K562 (cell line): ENCODE results near the gene SLC25A11. TPM values are rescaled to one million over a fixed set of nuclear protein-coding genes. Genes with fewer than 3 reads are reported as not detected.
A peak's percentile ranks its signal among the peaks of the same experiment; 100 is the strongest.

Source experiments
- C11orf30 ChIP-seq: fragments of 450-650 bp; IDR thresholded peaks from 2 replicates; pipeline ENCODE4 v1.6.1; 2016; ENCODE audit warnings: low read depth, mild to moderate bottlenecking
- CREM ChIP-seq: IDR thresholded peaks from 2 replicates; pipeline ENCODE4 v1.6.1; 2014; ENCODE audit warnings: antibody characterized with exemption, low read depth
- NFIX ChIP-seq: fragments of 250-450 bp; sonication (Bioruptor Pico); IDR thresholded peaks from 2 replicates; pipeline ENCODE4 v1.4.0; 2020; ENCODE audit warnings: low read depth, mild to moderate bottlenecking, moderate library complexity
- POLR2H ChIP-seq: IDR thresholded peaks from 2 replicates; pipeline ENCODE4 v1.6.1; 2016; ENCODE audit warnings: missing genetic modification characterization, low read depth, mild to moderate bottlenecking, control low read depth, missing compliant biosample characterization, moderate library complexity
- POLR3G ChIP-seq: IDR thresholded peaks from 2 replicates; pipeline ENCODE4 v1.6.1; 2011; ENCODE audit not compliant: insufficient read length, insufficient replicate concordance; ENCODE audit errors: extremely low read depth
- SP1 ChIP-seq: sonication (generic); formaldehyde crosslinking; IDR thresholded peaks from 2 replicates; pipeline ENCODE4 v1.8.1; 2022; ENCODE audit warnings: mild to moderate bottlenecking, missing genetic modification reagents
- TCF3 ChIP-seq: sonication (generic); formaldehyde crosslinking; IDR thresholded peaks from 2 replicates; pipeline ENCODE4 v1.4.0; 2020; ENCODE audit warnings: mild to moderate bottlenecking, missing genetic modification reagents
- ZNF717 ChIP-seq: fragments of 250-450 bp; sonication (Bioruptor Pico); IDR thresholded peaks from 2 replicates; pipeline ENCODE4 v1.5.0; 2021
- polyA plus RNA-seq, 8 experiments: library from polyadenylated mRNA; depleted of rRNA in 4 of 8; stranded (reverse) in 5 of 8; unstranded in 3 of 8; fragments of >200 nt; fragmentation: Nextera tagmentation in 2 of 8; fragmentation: Illumina TruSeq in 1 of 8; extraction: Ambion mirVana in 2 of 8; extraction: Trizol in 1 of 8; gene quantifications; 2 replicates each; pipeline versions ENCODE4 v1.2.1 to v1.2.3, GENCODE V29; 2011 to 2014; ENCODE audit warnings: inconsistent platforms in 1 of 8, missing spikeins in 1 of 8
- total RNA-seq, 7 experiments: library from RNA; depleted of rRNA in 6 of 7; stranded (reverse); fragments of >200 nt in 6 of 7; fragmentation: Illumina TruSeq in 2 of 7; extraction: Trizol in 2 of 7; gene quantifications; 2 replicates each; pipeline versions ENCODE4 v1.2.1 to v1.2.3, GENCODE V29; 2011 to 2021; ENCODE audit warnings: low replicate concordance in 1 of 7
- TF ChIP-seq, protein P1 (sequence below), 2 experiments: fragments of 450-650 bp; IDR thresholded peaks; 2 replicates each; pipeline ENCODE4 v1.6.1; 2016; ENCODE audit warnings: mild to moderate bottlenecking in 2 of 2, borderline replicate concordance in 1 of 2, low read depth in 1 of 2, moderate library complexity in 1 of 2
- TF ChIP-seq, protein P2 (sequence below), 2 experiments: fragments of 450-650 bp; formaldehyde crosslinking in 1 of 2; IDR thresholded peaks; 2 replicates each; pipeline versions ENCODE4 v1.4.0 to v1.6.1; 2014 to 2020; ENCODE audit warnings: mild to moderate bottlenecking in 2 of 2, borderline replicate concordance in 1 of 2, low read depth in 1 of 2

SLC25A11 gene
- total and polyA plus RNA-seq, 9 of the 15 experiments (the other 6 are each of a cell fraction or from before 2014, with no cell fraction given), result 3.1 to 56.7 (median 32.9) TPM

DNA sequence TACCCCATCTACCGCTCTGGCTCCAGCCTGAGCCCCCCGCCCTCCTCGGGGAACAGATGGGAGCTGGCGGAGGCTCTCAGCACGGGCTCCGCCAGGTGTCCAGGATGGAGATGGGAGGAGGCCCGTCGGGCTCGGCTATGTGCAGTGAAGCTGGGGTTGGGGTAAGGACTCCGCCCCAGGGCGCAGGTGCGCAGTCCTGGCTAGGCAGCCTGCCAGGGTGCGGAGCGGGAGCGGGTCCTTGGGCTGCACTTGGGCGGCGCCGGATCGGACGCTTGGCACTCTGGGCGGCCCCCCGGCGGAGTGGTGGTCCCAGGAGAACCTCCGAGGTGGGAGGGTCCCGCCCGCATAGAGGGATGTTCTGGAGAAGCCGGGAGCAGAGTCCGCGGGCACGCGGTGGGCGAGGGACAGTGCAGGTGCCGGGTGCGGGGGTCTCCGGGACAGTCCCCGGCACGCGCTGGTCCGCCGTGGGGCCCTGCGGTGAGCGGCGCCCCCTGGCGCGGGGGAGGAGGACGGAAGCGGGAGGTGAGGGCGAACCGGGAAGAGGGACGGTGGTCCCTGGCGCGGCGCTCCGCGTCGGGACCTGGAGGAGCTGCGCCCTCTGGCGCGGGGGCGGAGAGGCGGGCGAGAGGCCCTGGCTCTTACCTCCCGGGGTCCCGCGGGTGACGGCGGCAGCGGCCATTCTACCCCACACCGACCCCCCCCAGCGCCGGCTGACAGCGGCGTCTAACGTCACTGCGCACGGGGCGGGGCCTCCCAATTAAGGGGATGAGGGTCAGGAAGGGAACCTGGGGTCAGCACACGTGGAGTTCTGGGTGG lies 47.3 kb upstream of the SLC25A11 start, which contains the start of gene CAMTA2 (continued):
- TF ChIP-seq, protein P1, sequence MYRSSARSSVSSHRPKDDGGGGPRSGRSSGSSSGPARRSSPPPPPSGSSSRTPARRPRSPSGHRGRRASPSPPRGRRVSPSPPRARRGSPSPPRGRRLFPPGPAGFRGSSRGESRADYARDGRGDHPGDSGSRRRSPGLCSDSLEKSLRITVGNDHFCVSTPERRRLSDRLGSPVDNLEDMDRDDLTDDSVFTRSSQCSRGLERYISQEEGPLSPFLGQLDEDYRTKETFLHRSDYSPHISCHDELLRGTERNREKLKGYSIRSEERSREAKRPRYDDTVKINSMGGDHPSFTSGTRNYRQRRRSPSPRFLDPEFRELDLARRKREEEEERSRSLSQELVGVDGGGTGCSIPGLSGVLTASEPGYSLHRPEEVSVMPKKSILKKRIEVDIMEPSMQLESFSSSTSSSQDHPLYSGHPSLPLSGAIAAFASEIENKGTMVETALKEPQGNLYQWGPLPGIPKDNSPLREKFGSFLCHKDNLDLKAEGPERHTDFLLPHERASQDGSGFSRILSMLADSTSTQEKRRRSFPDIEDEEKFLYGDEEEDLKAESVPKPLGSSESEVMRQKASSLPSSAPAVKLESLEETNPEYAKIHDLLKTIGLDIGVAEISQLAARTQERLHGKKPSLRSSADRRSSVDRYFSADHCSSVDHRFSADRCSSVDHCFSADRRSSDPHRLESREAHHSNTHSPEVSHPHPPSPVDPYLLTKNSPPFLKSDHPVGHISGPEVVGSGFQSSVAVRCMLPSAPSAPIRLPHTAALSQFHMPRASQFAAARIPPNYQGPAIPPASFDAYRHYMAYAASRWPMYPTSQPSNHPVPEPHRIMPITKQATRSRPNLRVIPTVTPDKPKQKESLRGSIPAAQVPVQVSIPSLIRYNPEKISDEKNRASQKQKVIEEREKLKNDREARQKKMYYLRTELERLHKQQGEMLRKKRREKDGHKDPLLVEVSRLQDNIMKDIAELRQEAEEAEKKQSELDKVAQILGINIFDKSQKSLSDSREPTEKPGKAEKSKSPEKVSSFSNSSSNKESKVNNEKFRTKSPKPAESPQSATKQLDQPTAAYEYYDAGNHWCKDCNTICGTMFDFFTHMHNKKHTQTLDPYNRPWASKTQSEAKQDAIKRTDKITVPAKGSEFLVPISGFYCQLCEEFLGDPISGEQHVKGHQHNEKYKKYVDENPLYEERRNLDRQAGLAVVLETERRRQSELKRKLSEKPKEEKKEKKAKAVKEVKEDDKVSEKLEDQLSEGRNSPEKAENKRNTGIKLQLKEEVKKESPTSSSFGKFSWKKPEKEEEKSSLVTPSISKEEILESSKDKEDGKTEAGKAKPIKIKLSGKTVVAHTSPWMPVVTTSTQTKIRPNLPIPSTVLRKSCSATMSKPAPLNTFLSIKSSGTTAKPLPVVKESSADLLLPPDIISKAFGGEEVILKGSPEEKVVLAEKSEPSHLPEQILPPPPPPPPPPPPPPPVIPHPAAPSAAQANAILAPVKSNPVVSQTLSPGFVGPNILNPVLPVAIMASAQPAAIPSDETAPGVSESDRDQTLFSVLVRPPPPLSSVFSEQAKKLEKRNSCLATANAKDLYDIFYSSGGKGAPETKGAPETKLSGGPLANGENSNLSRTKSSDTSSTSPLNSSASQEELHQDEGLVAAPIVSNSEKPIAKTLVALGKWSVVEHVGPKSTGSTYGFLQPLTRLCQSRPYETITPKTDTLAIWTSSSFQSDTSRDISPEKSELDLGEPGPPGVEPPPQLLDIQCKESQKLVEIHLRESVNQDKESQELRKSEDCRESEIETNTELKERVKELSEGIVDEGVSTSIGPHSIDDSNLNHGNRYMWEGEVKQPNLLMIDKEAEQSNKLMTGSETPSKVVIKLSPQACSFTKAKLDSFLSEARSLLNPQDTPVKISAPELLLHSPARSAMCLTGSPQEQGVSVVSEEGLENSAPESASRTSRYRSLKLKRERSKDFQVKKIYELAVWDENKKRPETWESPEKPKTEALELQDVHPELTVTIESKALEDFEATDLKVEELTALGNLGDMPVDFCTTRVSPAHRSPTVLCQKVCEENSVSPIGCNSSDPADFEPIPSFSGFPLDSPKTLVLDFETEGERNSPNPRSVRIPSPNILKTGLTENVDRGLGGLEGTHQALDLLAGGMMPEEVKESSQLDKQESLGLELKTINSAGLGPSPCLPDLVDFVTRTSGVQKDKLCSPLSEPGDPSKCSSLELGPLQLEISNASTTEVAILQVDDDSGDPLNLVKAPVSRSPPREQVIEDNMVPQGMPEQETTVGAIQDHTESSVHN (IDR thresholded peaks at IDR 0.05; ENCODE audit: borderline replicate concordance in 1 of 2, low read depth in 1 of 2), result no peak
- TF ChIP-seq POLR3G (no peak), C11orf30 (peak; percentile 86), ZNF717 (no peak), TCF3 (CRISPR knock-in tag) (0 out of 2 replicates have a peak, but pooled peaks have one; percentile 7), CREM (peak; percentile 87), NFIX (CRISPR knock-in tag) (no peak), SP1 (peak; percentile 65), POLR2H (tag) (no peak)
- TF ChIP-seq, protein P2, sequence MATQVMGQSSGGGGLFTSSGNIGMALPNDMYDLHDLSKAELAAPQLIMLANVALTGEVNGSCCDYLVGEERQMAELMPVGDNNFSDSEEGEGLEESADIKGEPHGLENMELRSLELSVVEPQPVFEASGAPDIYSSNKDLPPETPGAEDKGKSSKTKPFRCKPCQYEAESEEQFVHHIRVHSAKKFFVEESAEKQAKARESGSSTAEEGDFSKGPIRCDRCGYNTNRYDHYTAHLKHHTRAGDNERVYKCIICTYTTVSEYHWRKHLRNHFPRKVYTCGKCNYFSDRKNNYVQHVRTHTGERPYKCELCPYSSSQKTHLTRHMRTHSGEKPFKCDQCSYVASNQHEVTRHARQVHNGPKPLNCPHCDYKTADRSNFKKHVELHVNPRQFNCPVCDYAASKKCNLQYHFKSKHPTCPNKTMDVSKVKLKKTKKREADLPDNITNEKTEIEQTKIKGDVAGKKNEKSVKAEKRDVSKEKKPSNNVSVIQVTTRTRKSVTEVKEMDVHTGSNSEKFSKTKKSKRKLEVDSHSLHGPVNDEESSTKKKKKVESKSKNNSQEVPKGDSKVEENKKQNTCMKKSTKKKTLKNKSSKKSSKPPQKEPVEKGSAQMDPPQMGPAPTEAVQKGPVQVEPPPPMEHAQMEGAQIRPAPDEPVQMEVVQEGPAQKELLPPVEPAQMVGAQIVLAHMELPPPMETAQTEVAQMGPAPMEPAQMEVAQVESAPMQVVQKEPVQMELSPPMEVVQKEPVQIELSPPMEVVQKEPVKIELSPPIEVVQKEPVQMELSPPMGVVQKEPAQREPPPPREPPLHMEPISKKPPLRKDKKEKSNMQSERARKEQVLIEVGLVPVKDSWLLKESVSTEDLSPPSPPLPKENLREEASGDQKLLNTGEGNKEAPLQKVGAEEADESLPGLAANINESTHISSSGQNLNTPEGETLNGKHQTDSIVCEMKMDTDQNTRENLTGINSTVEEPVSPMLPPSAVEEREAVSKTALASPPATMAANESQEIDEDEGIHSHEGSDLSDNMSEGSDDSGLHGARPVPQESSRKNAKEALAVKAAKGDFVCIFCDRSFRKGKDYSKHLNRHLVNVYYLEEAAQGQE (IDR thresholded peaks at IDR 0.05; ENCODE audit: borderline replicate concordance), result peak; percentile 45; the same call in 1 of the 2 replicates
- TF ChIP-seq, protein P2 (CRISPR knock-in tag; IDR thresholded peaks at IDR 0.05; ENCODE audit: low read depth), result 0 out of 2 replicates have a peak, but pooled peaks have one; percentile 27
